Gastroesophageal sphincter (tissue), 4 donors: ENCODE results near the gene IL1B. TPM values are rescaled to one million over a fixed set of nuclear protein-coding genes. Genes with fewer than 3 reads are reported as not detected.

Experiments
- ATAC-seq: fragments of 150-250 bp; one replicate; pipeline ENCODE4 v1.9.1; 2016; ENCODE audit warnings: mild to moderate bottlenecking, moderate library complexity
- H3K27ac ChIP-seq, 4 donors: fragments of 200-600 bp; sonication (generic) in 3 of 4; 1 replicate in 3 of 4; 2 replicates in 1 of 4; pipeline ENCODE4 v1.5.1; 2016 to 2019
- H3K27me3 ChIP-seq: fragments of 200-600 bp; sonication (generic); one replicate; pipeline ENCODE4 v1.5.1; 2019
- H3K36me3 ChIP-seq, 2 donors: fragments of 200-600 bp; sonication (generic); one replicate each; pipeline ENCODE4 v1.5.1; 2019; ENCODE audit warnings: control low read depth in 1 of 2
- H3K4me1 ChIP-seq, 3 donors: fragments of 200-600 bp; sonication (generic); 1 replicate in 2 of 3; 2 replicates in 1 of 3; pipeline ENCODE4 v1.5.1; 2016 to 2019; ENCODE audit warnings: control low read depth in 2 of 3
- H3K4me3 ChIP-seq, 2 donors: fragments of 200-600 bp; sonication (generic); one replicate each; pipeline ENCODE4 v1.5.1; 2019; ENCODE audit warnings: mild to moderate bottlenecking in 1 of 2, moderate library complexity in 1 of 2
- H3K9me3 ChIP-seq, 3 donors: fragments of 200-600 bp; sonication (generic); one replicate each; pipeline ENCODE4 v1.5.1; 2017 to 2019; ENCODE audit warnings: control low read depth in 2 of 3
- EP300 ChIP-seq: sonication (generic); formaldehyde crosslinking; IDR thresholded peaks from one replicate; pipeline ENCODE4 v1.6.1; 2017; ENCODE audit warnings: antibody characterized with exemption, mild to moderate bottlenecking
- POLR2A ChIP-seq, 2 donors: fragments of 450-650 bp; IDR thresholded peaks; one replicate each; pipeline ENCODE4 v1.6.1; 2017; ENCODE audit warnings: antibody characterized with exemption in 2 of 2, mild to moderate bottlenecking in 2 of 2, moderate library complexity in 1 of 2
- POLR2AphosphoS5 ChIP-seq: sonication (generic); formaldehyde crosslinking; IDR thresholded peaks from one replicate; pipeline ENCODE4 v1.6.1; 2017; ENCODE audit warnings: antibody characterized with exemption
- WGBS, 2 donors: methylation state at CpG; one replicate each; pipeline ENCODE4 v1.1.5; 2018; ENCODE audit warnings: low coverage in 1 of 2; 5-methylcytosine and 5-hydroxymethylcytosine counted together
- total RNA-seq, 4 donors: library from RNA; depleted of rRNA; stranded (reverse); fragments of >200 nt; gene quantifications; one replicate each; pipeline ENCODE4 v1.1.0, GENCODE V29; 2016
- TF ChIP-seq, protein P1 (sequence below), 4 experiments: fragments of 200-600 bp in 2 of 4; fragments of 450-650 bp in 2 of 4; sonication (generic) in 1 of 4; IDR thresholded peaks; one replicate each; pipeline ENCODE4 v1.5.1; 2017 to 2019; ENCODE audit warnings: antibody characterized with exemption in 4 of 4, mild to moderate bottlenecking in 2 of 4, moderate library complexity in 2 of 4

IL1B gene
- total RNA-seq, 4 donors from 2014 or later, result 2.7 to 3.2 TPM; not detected in 2

GRCh38 chr2:112788653-112789052, 47.9 kb downstream of the IL1B start:
- Histone ChIP-seq H3K27ac (no peak overlapping the region), H3K4me3 (no peak overlapping the region), H3K9me3 (no peaks in the 10 kb centered on the region), H3K36me3 (no peaks in the 10 kb centered on the region), H3K27me3 (no peaks in the 10 kb centered on the region), H3K4me1 (peaks cover 0 to 4% (median 0%) of the 10 kb centered on the region in 3 donors)
- WGBS, 2 donors, result 43 to 95% methylated on average over 2 to 3 of the region's 3 CpGs
- TF ChIP-seq POLR2AphosphoS5, result no peak
- TF ChIP-seq POLR2A (IDR thresholded peaks at IDR 0.05), result no peak
- no peak for TF ChIP-seq EP300
- TF ChIP-seq, protein P1, sequence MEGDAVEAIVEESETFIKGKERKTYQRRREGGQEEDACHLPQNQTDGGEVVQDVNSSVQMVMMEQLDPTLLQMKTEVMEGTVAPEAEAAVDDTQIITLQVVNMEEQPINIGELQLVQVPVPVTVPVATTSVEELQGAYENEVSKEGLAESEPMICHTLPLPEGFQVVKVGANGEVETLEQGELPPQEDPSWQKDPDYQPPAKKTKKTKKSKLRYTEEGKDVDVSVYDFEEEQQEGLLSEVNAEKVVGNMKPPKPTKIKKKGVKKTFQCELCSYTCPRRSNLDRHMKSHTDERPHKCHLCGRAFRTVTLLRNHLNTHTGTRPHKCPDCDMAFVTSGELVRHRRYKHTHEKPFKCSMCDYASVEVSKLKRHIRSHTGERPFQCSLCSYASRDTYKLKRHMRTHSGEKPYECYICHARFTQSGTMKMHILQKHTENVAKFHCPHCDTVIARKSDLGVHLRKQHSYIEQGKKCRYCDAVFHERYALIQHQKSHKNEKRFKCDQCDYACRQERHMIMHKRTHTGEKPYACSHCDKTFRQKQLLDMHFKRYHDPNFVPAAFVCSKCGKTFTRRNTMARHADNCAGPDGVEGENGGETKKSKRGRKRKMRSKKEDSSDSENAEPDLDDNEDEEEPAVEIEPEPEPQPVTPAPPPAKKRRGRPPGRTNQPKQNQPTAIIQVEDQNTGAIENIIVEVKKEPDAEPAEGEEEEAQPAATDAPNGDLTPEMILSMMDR (IDR thresholded peaks at IDR 0.05), result no peak
- ATAC-seq, result no peak

DNA sequence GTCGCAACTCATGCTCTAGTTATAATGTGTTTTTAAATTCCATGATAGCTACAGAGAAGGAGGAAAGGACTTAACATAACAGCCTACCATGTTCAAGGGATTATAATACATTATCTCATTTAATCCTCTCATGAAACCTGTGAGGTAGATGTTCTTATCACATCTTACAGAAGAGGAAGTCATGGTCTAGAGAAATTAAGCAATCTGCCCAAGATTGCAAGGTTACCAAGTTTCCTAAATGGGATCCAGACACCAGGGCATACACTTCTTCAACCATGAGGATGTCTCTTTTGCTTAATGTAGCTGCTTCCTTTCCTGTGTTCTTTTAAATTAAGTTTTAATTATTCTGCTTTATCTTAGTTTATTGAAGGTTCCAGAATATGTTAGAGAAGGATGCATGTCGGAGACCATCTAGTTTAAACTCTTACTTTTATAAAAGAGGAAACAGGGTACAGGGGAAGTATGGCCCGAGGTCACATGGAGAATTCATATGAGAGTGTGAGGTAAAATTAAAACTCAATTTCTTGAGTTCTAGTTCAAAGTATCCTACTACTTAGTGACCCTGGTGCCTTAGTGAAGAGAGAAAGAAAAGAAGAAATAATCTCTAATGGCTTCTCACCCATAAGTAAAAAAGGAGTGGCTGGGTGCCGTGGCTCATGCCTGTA, 48.7 kb downstream of the IL1B start:
- H3K4me3 ChIP-seq, result no peak overlapping the region
- no peak overlapping the region for H3K27ac ChIP-seq
- H3K4me1 ChIP-seq, result no peaks in the 10 kb centered on the region
- TF ChIP-seq POLR2AphosphoS5 (no peak), EP300 (no peak), POLR2A (IDR thresholded peaks at IDR 0.05) (no peak)
- TF ChIP-seq, protein P1 (IDR thresholded peaks at IDR 0.05), result no peak
- no peaks in the 10 kb centered on the region for H3K27me3 ChIP-seq
- 80 to 92% methylated on average over 4 of the region's 4 CpGs for WGBS, 2 donors
- H3K36me3 ChIP-seq, result no peaks in the 10 kb centered on the region
- ATAC-seq, result no peak
- no peaks in the 10 kb centered on the region for H3K9me3 ChIP-seq

DNA sequence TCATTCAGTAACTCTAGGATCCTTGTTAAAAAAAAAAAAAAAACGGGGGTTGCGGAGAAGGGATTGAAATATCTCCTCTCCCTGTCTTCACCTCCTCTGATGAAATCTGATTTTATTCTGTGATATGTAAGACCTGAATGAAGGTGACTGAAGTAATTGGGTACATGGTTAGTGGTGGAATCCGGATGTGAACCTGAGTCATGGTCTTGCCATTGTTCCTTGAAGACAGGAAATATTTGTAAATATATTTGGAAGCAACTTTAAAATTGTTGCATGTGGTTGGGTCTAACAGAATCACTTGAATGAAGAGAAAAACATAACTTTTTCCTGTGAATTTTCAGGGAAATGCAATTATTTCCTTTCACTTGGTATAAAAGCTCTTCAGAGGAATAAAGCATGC, 49.3 kb downstream of the IL1B start:
- Histone ChIP-seq H3K27ac (no peak overlapping the region), H3K36me3 (no peaks in the 10 kb centered on the region), H3K4me3 (no peak overlapping the region), H3K9me3 (no peaks in the 10 kb centered on the region), H3K27me3 (no peaks in the 10 kb centered on the region), H3K4me1 (no peaks in the 10 kb centered on the region)
- TF ChIP-seq EP300, result no peak
- TF ChIP-seq POLR2AphosphoS5, result no peak
- no peak for TF ChIP-seq POLR2A (IDR thresholded peaks at IDR 0.05)
- TF ChIP-seq, protein P1 (IDR thresholded peaks at IDR 0.05), result no peak
- 79 to 93% methylated on average over 3 of the region's 3 CpGs for WGBS, 2 donors
- ATAC-seq, result no peak

GRCh38 chr2:112784199-112785189, 52.1 kb downstream of the IL1B start, which contains the start of gene IL1A:
Gene IL1A (minus strand): TSS chr2:112784493. CDS start chr2:112783770, 723 bp downstream.
- no peaks in the 10 kb centered on the region for H3K4me1 ChIP-seq
- no peaks in the 10 kb centered on the region for H3K27me3 ChIP-seq
- no peak for ATAC-seq
- H3K4me3 ChIP-seq, result no peak within 1 kb of the TSS
- WGBS, 2 donors, result 32 to 35% methylated on average over 13 of the region's 13 CpGs
- no peak within 1 kb of the TSS for H3K27ac ChIP-seq
- no peaks in the 10 kb centered on the region for H3K36me3 ChIP-seq
- TF ChIP-seq POLR2AphosphoS5, result no peak
- no peak for TF ChIP-seq POLR2A (IDR thresholded peaks at IDR 0.05)
- no peak for TF ChIP-seq EP300
- TF ChIP-seq, protein P1 (IDR thresholded peaks at IDR 0.05), result no peak
- no peaks in the 10 kb centered on the region for H3K9me3 ChIP-seq
